DND-41 (cell line): ENCODE measurements around the gene SEMA4A.

Experiments used
- ATAC-seq: fragments of 200-7000 bp; cut with Tn5 transposase; 3 replicates; pipeline ENCODE4 v1.9.1; 2021; ENCODE audit warnings: low read depth; ENCODE audit not compliant: insufficient read depth
- DNase-seq: peaks from one replicate; pipeline ENCODE4 v3.0.0-alpha.2; 2020
- H2AFZ ChIP-seq: 2 replicates; pipeline ENCODE4 v1.6.0; 2012; ENCODE audit warnings: low read depth, low read length
- H3K27ac ChIP-seq: 2 replicates; pipeline ENCODE4 v1.5.1; 2012; ENCODE audit warnings: low read length, inconsistent platforms
- H3K27me3 ChIP-seq: fragments of 200-600 bp; sonication (generic); 2 replicates; pipeline ENCODE4 v1.6.0; 2012; ENCODE audit warnings: low read length, mild to moderate bottlenecking, inconsistent platforms; ENCODE audit not compliant: insufficient read depth, poor library complexity
- H3K36me3 ChIP-seq: 2 replicates; pipeline ENCODE4 v1.5.1; 2012; ENCODE audit warnings: low read length, inconsistent platforms; ENCODE audit not compliant: insufficient read depth
- H3K4me1 ChIP-seq: 2 replicates; pipeline ENCODE4 v1.5.1; 2012; ENCODE audit warnings: mild to moderate bottlenecking, low read length; ENCODE audit not compliant: insufficient read depth
- H3K4me2 ChIP-seq: 2 replicates; pipeline ENCODE4 v1.6.0; 2012; ENCODE audit warnings: mild to moderate bottlenecking, moderate library complexity, low read length, inconsistent platforms; ENCODE audit not compliant: insufficient read depth
- H3K4me3 ChIP-seq, 2 experiments: fragments of 200-600 bp in 1 of 2; shearing (Covaris generic) in 1 of 2; 2 replicates each; pipeline ENCODE4 v1.5.1; 2012 to 2016; ENCODE audit warnings: inconsistent platforms in 2 of 2, low read length in 2 of 2, mild to moderate bottlenecking in 2 of 2, low read depth in 1 of 2, moderate library complexity in 1 of 2
- H3K79me2 ChIP-seq: 2 replicates; pipeline ENCODE4 v1.6.0; 2012; ENCODE audit warnings: low read length, inconsistent platforms; ENCODE audit not compliant: insufficient read depth
- H3K9ac ChIP-seq: 2 replicates; pipeline ENCODE4 v1.6.0; 2012; ENCODE audit warnings: low read depth, mild to moderate bottlenecking, inconsistent platforms, low read length, moderate library complexity
- H3K9me3 ChIP-seq: 2 replicates; pipeline ENCODE4 v1.5.1; 2012; ENCODE audit warnings: low read length, moderate library complexity, mild to moderate bottlenecking, inconsistent platforms; ENCODE audit not compliant: insufficient read depth, severe bottlenecking
- H4K20me1 ChIP-seq: 2 replicates; pipeline ENCODE4 v1.6.0; 2012; ENCODE audit warnings: low read length; ENCODE audit not compliant: insufficient read depth
- EZH2 ChIP-seq: IDR thresholded peaks from 3 replicates; pipeline ENCODE4 v1.6.1; 2012; ENCODE audit warnings: borderline replicate concordance, low read depth, mild to moderate bottlenecking, moderate library complexity, low read length, inconsistent platforms; ENCODE audit not compliant: severe bottlenecking
- TF ChIP-seq, protein P1 (sequence below): IDR thresholded peaks from 2 replicates; pipeline ENCODE4 v1.5.1; 2012; ENCODE audit warnings: borderline replicate concordance, low read length, moderate library complexity, mild to moderate bottlenecking; ENCODE audit not compliant: poor library complexity, severe bottlenecking; ENCODE audit errors: extremely low read depth

SEMA4A gene

GRCh38 chr1:156126630-156127534 lies 26.5 kb upstream of the SEMA4A start:
- TF ChIP-seq, protein P1, sequence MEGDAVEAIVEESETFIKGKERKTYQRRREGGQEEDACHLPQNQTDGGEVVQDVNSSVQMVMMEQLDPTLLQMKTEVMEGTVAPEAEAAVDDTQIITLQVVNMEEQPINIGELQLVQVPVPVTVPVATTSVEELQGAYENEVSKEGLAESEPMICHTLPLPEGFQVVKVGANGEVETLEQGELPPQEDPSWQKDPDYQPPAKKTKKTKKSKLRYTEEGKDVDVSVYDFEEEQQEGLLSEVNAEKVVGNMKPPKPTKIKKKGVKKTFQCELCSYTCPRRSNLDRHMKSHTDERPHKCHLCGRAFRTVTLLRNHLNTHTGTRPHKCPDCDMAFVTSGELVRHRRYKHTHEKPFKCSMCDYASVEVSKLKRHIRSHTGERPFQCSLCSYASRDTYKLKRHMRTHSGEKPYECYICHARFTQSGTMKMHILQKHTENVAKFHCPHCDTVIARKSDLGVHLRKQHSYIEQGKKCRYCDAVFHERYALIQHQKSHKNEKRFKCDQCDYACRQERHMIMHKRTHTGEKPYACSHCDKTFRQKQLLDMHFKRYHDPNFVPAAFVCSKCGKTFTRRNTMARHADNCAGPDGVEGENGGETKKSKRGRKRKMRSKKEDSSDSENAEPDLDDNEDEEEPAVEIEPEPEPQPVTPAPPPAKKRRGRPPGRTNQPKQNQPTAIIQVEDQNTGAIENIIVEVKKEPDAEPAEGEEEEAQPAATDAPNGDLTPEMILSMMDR = no peak
- TF ChIP-seq EZH2 = no peak
- Histone ChIP-seq H3K4me3 (no peak overlapping the region), H3K9me3 (no peaks in the 10 kb centered on the region), H3K4me2 (peak overlapping the region; percentile 30; the same call in 1 of the 2 replicates), H3K36me3 (no peaks in the 10 kb centered on the region), H3K27ac (no peak overlapping the region), H3K79me2 (no peaks in the 10 kb centered on the region), H4K20me1 (peaks cover 32% of the 10 kb centered on the region), H3K9ac (no peak overlapping the region), H3K4me1 (peaks cover 23% of the 10 kb centered on the region), H2AFZ (no peak overlapping the region), H3K27me3 (peaks cover 16% of the 10 kb centered on the region)
- ATAC-seq (peak; percentile 90), DNase-seq (peak; percentile 78)

DNA sequence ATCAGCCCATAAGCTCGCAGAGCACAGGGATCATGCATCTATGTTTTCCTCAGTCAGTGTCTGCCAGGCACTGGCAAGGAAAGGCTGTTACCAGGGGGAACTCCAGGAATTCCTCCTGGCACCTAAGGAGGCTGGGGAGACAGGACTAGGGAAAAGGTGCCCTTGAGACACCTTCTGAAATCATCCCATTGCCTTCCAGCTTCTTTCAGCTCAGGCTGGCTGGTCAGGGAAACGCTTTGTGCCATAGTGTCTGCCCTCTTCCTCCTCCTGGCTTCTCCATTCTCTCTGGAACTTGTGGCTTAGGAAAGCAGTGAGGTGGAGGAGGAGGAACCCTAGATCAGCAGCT lies 25.1 kb upstream of the SEMA4A start:
- H3K27ac ChIP-seq = no peak overlapping the region

DNA sequence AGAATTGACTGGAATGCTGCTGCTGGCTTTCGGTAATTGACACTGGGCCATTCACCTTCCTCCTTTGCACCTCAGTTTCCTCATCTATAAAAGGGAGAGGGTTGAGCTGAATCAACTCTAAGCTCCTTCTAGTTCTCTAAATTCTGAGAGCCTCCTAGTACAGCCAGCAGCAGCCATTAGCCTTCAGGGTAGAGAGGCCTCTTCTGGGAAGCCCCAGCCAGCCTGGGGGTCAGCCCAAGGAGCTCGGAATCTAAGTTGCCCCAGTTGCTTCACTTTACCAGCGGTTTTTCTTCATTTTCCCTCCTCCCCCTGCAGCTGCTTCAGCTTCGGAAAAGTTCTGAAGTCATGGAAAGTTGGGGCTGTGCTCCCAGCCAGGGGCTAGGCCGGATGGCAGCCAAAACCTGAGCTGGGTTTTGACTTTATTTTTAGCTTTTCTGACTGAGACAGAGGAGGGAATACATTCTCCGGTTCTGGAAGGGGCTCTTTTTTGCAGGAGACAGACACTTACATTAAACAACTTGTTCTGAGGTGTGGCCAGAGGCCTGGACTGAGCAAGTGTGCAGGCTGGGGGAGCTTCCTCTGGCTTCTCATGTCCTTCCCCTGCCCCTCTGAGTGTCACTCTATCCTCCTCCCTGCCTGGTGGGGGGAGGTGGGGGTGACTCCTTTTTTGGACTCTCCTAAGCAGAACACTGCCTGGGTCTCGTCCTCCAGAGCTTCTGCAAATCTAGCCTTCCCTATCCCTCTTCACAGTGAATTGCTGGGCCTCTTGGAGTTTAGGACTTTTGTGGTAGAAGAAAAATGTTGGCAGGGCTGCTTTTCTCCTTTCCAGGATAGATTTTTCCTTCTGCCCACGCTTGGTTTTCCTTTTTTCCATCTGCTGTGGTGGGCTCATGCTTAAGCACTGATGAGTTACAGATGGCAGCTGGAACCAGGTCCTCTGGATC lies 24.5 kb upstream of the SEMA4A start:
- H3K36me3 ChIP-seq = no peaks in the 10 kb centered on the region
- no peak overlapping the region for H3K9ac ChIP-seq
- H4K20me1 ChIP-seq = peaks cover 26% of the 10 kb centered on the region
- H3K27ac ChIP-seq = no peak overlapping the region
- H3K79me2 ChIP-seq = no peaks in the 10 kb centered on the region
- no peak overlapping the region for H3K4me3 ChIP-seq
- ATAC-seq (no peak), DNase-seq (no peak)
- no peak overlapping the region for H3K4me2 ChIP-seq
- peaks cover under 1% of the 10 kb centered on the region for H3K27me3 ChIP-seq
- TF ChIP-seq EZH2 = no peak
- TF ChIP-seq, protein P1 = no peak
- H2AFZ ChIP-seq = no peak overlapping the region
- peaks cover 23% of the 10 kb centered on the region for H3K4me1 ChIP-seq
- no peaks in the 10 kb centered on the region for H3K9me3 ChIP-seq

More for the DNA sequence above, 25.1 kb upstream of the SEMA4A start:
- Histone ChIP-seq H3K4me1 (peaks cover 23% of the 10 kb centered on the region), H3K4me2 (no peak overlapping the region), H3K9me3 (no peaks in the 10 kb centered on the region), H2AFZ (no peak overlapping the region), H3K4me3 (no peak overlapping the region), H4K20me1 (peaks cover 32% of the 10 kb centered on the region), H3K9ac (no peak overlapping the region), H3K36me3 (no peaks in the 10 kb centered on the region), H3K27me3 (peaks cover 6% of the 10 kb centered on the region), H3K79me2 (no peaks in the 10 kb centered on the region)
- DNase-seq (no peak), ATAC-seq (no peak)
- no peak for TF ChIP-seq EZH2
- TF ChIP-seq, protein P1 = no peak
